Body of pancreas (tissue), 4 donors: ENCODE data around the gene YEATS2.

Source experiments
- POLR2A ChIP-seq, 3 donors: fragments of 450-650 bp; IDR thresholded peaks; one replicate each; pipeline ENCODE4 v1.6.1; 2016; ENCODE audit warnings: antibody characterized with exemption in 3 of 3, mild to moderate bottlenecking in 2 of 3
- TF ChIP-seq, protein P1 (sequence below), 7 experiments: fragments of 450-650 bp in 4 of 7; fragments of 200-600 bp in 3 of 7; sonication (generic) in 3 of 7; IDR thresholded peaks; one replicate each; pipeline ENCODE4 v1.5.1; 2016 to 2019; ENCODE audit warnings: antibody characterized with exemption in 7 of 7

DNA sequence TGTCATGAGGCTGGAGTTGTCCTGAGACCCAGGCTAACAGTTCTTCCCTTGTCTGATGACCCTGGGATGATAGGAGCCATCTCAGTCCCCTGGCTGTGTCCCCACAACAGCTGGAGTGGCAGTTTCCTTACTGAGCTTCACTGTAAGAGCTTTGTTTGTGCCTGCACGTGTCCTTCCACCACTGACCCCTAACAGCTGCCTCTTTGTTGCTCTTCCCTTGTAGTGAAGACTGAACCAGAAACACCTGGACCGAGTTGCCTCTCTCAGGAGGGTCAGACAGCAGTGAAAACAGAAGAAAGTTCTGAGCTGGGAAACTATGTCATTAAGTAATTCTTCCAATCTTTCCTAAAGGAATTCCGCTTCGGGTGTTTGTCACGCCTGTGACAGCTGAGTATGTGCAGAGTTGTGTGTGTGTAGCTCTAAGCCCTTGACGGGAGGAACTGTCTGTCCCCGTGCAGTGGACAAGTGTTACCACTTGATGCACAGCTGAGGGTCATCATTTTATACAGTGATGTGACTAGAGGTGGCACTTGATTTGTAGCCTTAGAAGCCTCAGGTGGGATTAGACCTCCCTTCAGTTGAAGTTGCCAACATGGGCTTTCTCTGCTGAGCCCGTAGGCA, 102.8 kb downstream of the YEATS2 start:
- TF ChIP-seq, protein P1, sequence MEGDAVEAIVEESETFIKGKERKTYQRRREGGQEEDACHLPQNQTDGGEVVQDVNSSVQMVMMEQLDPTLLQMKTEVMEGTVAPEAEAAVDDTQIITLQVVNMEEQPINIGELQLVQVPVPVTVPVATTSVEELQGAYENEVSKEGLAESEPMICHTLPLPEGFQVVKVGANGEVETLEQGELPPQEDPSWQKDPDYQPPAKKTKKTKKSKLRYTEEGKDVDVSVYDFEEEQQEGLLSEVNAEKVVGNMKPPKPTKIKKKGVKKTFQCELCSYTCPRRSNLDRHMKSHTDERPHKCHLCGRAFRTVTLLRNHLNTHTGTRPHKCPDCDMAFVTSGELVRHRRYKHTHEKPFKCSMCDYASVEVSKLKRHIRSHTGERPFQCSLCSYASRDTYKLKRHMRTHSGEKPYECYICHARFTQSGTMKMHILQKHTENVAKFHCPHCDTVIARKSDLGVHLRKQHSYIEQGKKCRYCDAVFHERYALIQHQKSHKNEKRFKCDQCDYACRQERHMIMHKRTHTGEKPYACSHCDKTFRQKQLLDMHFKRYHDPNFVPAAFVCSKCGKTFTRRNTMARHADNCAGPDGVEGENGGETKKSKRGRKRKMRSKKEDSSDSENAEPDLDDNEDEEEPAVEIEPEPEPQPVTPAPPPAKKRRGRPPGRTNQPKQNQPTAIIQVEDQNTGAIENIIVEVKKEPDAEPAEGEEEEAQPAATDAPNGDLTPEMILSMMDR (IDR thresholded peaks at IDR 0.05) = no peak
- TF ChIP-seq POLR2A (IDR thresholded peaks at IDR 0.05) = no peak
